ENCODE measurements around the gene CYP4A22. TPM values are rescaled to one million over a fixed set of nuclear protein-coding genes. Genes with fewer than 3 reads are reported as not detected.

CYP4A22 gene
- total and polyA plus RNA-seq, 9 of the 15 experiments (the other 6 are each of a cell fraction or from before 2014, with no cell fraction given), result 0.07 TPM; not detected in 8

DNA sequence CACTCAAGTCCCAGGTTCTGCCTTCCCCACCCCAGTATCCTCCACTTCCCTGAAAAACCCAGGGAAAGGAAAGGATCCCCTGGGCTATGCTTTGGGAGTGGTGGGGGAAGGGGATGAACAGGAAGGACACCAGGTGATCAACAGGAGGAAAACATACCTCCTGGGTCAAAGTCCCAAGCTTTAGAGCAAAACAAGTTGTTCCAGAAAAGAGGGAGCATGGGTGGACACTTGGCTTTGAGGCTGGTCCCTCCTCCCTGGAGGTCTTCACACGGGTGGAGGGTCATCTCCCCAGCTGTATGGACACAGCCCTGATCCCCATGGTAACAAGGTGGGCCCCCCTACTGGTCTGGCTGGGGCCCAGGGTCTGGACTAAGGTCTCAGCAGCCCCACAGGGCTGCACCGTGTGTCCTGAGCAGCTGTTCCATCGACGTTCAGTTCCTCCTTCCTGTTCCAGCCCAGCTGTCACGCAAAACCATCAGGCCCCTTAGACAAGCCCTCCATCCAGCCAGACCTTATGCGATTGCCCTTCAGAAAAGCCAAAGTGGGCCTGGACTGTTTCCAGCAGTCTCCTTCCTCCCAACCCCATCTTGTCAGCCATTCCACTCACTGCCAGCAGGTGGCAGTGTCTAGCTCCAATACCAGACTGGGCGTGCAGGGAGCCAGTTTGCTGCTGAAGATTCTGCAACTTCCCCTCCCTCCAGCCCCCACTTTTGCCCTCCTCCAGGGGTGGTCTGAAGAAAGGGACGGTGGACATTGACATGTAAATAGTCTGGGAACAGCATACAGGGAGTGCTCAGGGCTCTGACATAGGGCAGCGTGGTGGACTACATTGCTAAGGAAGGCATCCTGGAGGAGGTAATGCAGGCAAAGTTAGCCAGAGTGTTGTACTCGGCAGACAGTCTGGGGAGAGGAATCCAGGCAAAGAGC lies 55.5 kb downstream of the CYP4A22 start (continued):
- TF ChIP-seq, protein P1, sequence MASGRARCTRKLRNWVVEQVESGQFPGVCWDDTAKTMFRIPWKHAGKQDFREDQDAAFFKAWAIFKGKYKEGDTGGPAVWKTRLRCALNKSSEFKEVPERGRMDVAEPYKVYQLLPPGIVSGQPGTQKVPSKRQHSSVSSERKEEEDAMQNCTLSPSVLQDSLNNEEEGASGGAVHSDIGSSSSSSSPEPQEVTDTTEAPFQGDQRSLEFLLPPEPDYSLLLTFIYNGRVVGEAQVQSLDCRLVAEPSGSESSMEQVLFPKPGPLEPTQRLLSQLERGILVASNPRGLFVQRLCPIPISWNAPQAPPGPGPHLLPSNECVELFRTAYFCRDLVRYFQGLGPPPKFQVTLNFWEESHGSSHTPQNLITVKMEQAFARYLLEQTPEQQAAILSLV (tag; IDR thresholded peaks at IDR 0.05), result no peak
- no peak for TF ChIP-seq KLF1 (tag; IDR thresholded peaks at IDR 0.05)
- no peak for TF ChIP-seq ADNP (tag; IDR thresholded peaks at IDR 0.05)
- peak; percentile 63; the same call in 1 of the 2 replicates for TF ChIP-seq ZBTB7A (IDR thresholded peaks at IDR 0.05; ENCODE audit: borderline replicate concordance, control insufficient read depth, low read depth, low read length)
- TF ChIP-seq ZNF584 (CRISPR knock-in tag; IDR thresholded peaks at IDR 0.05; ENCODE audit: low read depth), result no peak
- TF ChIP-seq TFAP4 (CRISPR knock-in tag; IDR thresholded peaks at IDR 0.05; ENCODE audit: borderline replicate concordance), result peak; percentile 84
- TF ChIP-seq MYNN (IDR thresholded peaks at IDR 0.05), result peak; percentile 57; the same call in 1 of the 2 replicates
- TF ChIP-seq MYNN (CRISPR knock-in tag; IDR thresholded peaks at IDR 0.05), result no peak
- peak; percentile 78; the same call in 1 of the 2 replicates for TF ChIP-seq MTA3 (IDR thresholded peaks at IDR 0.05; ENCODE audit: borderline replicate concordance)
- TF ChIP-seq DACH1 (IDR thresholded peaks at IDR 0.05; ENCODE audit: partially characterized antibody), result peak; percentile 38
- no peak for TF ChIP-seq POLR2G (IDR thresholded peaks at IDR 0.05; ENCODE audit: low read depth, low read length)
- no peak for TF ChIP-seq MXI1 (IDR thresholded peaks at IDR 0.05; ENCODE audit: low read depth, low read length)
- TF ChIP-seq SMARCA5 (IDR thresholded peaks at IDR 0.05), result 0 out of 2 replicates have a peak, but pooled peaks have one; percentile 15
- TF ChIP-seq MCM7 (IDR thresholded peaks at IDR 0.05), result no peak
- TF ChIP-seq HNRNPLL (IDR thresholded peaks at IDR 0.05; ENCODE audit: low read depth, low read length, poor library complexity, severe bottlenecking), result no peak
- no peak for TF ChIP-seq ZNF668 (CRISPR knock-in tag; IDR thresholded peaks at IDR 0.05)
- TF ChIP-seq ZNF282 (CRISPR knock-in tag; IDR thresholded peaks at IDR 0.05), result no peak
- TF ChIP-seq MYC (IDR thresholded peaks at IDR 0.05; ENCODE audit: low read depth, low read length), result peak; percentile 51; the same call in 1 of the 2 replicates
- no peak for TF ChIP-seq MYC (CRISPR knock-in tag; IDR thresholded peaks at IDR 0.05; ENCODE audit: borderline replicate concordance, low read depth)
- TF ChIP-seq DPF2 (IDR thresholded peaks at IDR 0.05), result peak; percentile 39; the same call in 1 of the 2 replicates
- TF ChIP-seq FOXA3 (CRISPR knock-in tag; conservative IDR thresholded peaks at IDR 0.05 in 1 of 2, IDR thresholded peaks at IDR 0.05 in 1 of 2), result peak in 1 of 2 experiments; percentile 43; a peak in 1 of 4 replicates

Measured in K562 (cell line).